C4-2B (cell line): Measurements from ENCODE around the gene STAMBPL1.

ENCODE experiments used
- ZFX ChIP-seq: fragments of 450-650 bp; IDR thresholded peaks from 2 replicates; pipeline ENCODE4 v1.6.1; 2017
- TF ChIP-seq, protein P1 (sequence below): fragments of 450-650 bp; conservative IDR thresholded peaks from 2 replicates; pipeline ENCODE4 v1.5.1; 2017; ENCODE audit warnings: mild to moderate bottlenecking

DNA sequence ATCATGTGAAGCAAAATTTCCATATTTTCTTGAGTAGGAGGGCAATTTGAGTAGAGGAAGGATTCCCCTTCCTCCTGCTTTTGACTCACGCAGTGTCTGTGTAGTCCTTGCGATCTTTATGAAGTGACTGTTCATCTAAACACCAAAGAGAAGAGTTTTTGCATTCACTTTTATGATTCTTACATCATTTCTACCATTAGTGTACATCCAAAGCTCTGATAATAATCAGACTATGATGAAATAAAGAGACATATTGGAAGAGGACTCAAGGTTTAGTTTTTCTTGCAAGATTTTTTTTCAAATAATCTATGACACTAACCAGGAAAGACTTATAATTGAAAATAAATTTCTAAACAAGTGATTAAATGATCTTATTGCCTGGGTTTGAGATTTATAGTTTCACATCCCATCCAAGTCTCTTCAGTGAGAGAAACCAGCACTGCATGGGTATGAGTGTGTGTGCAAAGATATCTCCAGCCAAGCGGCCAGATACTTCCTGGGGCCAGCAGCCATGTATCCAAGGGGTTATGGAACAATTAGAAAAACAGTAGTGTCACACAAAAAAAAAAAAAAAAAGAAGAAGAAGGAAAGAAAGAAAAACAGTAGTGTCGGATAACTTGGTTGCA is 74.5 kb downstream of the STAMBPL1 start:
- TF ChIP-seq, protein P1, sequence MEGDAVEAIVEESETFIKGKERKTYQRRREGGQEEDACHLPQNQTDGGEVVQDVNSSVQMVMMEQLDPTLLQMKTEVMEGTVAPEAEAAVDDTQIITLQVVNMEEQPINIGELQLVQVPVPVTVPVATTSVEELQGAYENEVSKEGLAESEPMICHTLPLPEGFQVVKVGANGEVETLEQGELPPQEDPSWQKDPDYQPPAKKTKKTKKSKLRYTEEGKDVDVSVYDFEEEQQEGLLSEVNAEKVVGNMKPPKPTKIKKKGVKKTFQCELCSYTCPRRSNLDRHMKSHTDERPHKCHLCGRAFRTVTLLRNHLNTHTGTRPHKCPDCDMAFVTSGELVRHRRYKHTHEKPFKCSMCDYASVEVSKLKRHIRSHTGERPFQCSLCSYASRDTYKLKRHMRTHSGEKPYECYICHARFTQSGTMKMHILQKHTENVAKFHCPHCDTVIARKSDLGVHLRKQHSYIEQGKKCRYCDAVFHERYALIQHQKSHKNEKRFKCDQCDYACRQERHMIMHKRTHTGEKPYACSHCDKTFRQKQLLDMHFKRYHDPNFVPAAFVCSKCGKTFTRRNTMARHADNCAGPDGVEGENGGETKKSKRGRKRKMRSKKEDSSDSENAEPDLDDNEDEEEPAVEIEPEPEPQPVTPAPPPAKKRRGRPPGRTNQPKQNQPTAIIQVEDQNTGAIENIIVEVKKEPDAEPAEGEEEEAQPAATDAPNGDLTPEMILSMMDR, result no peak
- no peak for TF ChIP-seq ZFX
